RWPE2 (cell line): ENCODE measurements around the gene FAM53B.
"Not testable (repeated sequence)": the region's sequence is repeated elsewhere in the genome, so short reads cannot be mapped to it uniquely, and the experiment has no call there.

ENCODE experiments used
- ATAC-seq: fragments of 200-7000 bp; cut with Tn5 transposase; 3 replicates; pipeline ENCODE4 v1.9.1; 2021; ENCODE audit warnings: low read depth
- DNase-seq: peaks from one replicate; pipeline ENCODE4 v3.0.0-alpha.2; 2020; ENCODE audit warnings: low spot score
- H3K27ac ChIP-seq: fragments of 450-650 bp; 2 replicates; pipeline ENCODE4 v1.5.1; 2017; ENCODE audit warnings: mild to moderate bottlenecking; ENCODE audit not compliant: poor library complexity, severe bottlenecking
- H3K27me3 ChIP-seq: fragments of 250-450 bp; sonication (Bioruptor Pico); 2 replicates; pipeline ENCODE4 v1.5.1; 2021; ENCODE audit warnings: mild to moderate bottlenecking, moderate library complexity; ENCODE audit not compliant: insufficient read depth, poor library complexity, severe bottlenecking
- H3K36me3 ChIP-seq: fragments of 250-450 bp; sonication (Bioruptor Pico); 2 replicates; pipeline ENCODE4 v1.5.1; 2020; ENCODE audit warnings: low read depth, mild to moderate bottlenecking, moderate library complexity
- H3K4me1 ChIP-seq: fragments of 250-450 bp; sonication (Bioruptor Pico); 2 replicates; pipeline ENCODE4 v1.5.1; 2021; ENCODE audit warnings: mild to moderate bottlenecking, moderate library complexity; ENCODE audit not compliant: insufficient read depth, poor library complexity, severe bottlenecking
- H3K4me3 ChIP-seq: fragments of 250-450 bp; sonication (Bioruptor Pico); 2 replicates; pipeline ENCODE4 v1.5.1; 2021; ENCODE audit warnings: mild to moderate bottlenecking, moderate library complexity; ENCODE audit not compliant: severe bottlenecking
- H3K9me3 ChIP-seq: fragments of 250-450 bp; sonication (Bioruptor Pico); 2 replicates; pipeline ENCODE4 v1.5.1; 2021; ENCODE audit warnings: mild to moderate bottlenecking, moderate library complexity; ENCODE audit not compliant: severe bottlenecking
- TF ChIP-seq, protein P1 (sequence below): fragments of 450-650 bp; IDR thresholded peaks from one replicate; pipeline ENCODE4 v1.5.1; 2017; ENCODE audit warnings: mild to moderate bottlenecking, moderate library complexity; ENCODE audit not compliant: poor library complexity, severe bottlenecking

FAM53B gene

DNA sequence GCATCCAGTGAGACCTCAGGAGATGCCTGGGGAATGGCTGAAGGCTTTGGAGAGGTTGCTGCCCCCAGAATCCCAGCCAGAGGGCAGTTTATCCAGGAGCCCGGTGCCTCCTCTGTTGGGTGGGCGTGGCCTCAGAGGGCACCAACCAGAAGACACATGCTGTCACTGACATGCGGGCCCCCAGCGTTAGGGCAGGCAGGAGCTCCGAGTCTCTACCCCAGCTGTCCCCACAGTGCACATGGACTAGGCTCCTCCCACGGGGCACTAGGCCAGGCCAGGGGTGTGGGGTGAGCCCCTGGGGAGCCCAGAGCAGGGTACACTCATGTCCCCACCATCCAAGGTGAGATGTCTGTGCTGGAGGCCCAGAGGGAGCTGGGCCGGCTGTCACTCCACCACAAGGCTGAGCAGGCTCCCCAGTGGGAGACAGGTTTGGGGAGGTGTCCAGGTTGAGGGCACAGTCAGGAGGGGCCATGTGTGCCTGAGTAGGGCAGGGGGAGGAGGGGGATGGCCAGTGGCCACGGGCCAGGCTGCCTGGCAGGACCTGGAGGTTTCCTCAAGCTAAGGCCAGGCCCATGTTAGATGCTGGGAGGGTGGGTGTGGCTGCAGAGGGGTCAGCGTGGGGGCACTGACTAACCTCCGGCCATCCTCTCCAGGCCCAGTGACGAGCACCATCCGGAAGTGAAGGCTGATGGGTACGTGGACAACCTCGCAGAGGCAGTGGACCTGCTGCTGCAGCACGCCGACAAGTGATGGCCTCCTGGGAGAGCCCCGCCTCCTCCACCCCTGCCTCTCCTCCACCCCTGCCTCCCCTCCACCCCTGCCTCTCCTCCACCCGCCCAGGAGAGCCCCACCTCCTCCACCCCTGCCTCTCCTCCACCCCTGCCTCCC lies 131.3 kb downstream of the FAM53B start:
- ATAC-seq = peak; percentile 15; the same call in 1 of the 3 replicates
- H3K4me3 ChIP-seq = no peak overlapping the region
- no peaks in the 10 kb centered on the region for H3K4me1 ChIP-seq
- H3K36me3 ChIP-seq = no peaks in the 10 kb centered on the region
- TF ChIP-seq, protein P1, sequence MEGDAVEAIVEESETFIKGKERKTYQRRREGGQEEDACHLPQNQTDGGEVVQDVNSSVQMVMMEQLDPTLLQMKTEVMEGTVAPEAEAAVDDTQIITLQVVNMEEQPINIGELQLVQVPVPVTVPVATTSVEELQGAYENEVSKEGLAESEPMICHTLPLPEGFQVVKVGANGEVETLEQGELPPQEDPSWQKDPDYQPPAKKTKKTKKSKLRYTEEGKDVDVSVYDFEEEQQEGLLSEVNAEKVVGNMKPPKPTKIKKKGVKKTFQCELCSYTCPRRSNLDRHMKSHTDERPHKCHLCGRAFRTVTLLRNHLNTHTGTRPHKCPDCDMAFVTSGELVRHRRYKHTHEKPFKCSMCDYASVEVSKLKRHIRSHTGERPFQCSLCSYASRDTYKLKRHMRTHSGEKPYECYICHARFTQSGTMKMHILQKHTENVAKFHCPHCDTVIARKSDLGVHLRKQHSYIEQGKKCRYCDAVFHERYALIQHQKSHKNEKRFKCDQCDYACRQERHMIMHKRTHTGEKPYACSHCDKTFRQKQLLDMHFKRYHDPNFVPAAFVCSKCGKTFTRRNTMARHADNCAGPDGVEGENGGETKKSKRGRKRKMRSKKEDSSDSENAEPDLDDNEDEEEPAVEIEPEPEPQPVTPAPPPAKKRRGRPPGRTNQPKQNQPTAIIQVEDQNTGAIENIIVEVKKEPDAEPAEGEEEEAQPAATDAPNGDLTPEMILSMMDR = no peak
- H3K9me3 ChIP-seq = no peaks in the 10 kb centered on the region
- no peak overlapping the region for H3K27ac ChIP-seq
- H3K27me3 ChIP-seq = no peaks in the 10 kb centered on the region
- DNase-seq = no peak

DNA sequence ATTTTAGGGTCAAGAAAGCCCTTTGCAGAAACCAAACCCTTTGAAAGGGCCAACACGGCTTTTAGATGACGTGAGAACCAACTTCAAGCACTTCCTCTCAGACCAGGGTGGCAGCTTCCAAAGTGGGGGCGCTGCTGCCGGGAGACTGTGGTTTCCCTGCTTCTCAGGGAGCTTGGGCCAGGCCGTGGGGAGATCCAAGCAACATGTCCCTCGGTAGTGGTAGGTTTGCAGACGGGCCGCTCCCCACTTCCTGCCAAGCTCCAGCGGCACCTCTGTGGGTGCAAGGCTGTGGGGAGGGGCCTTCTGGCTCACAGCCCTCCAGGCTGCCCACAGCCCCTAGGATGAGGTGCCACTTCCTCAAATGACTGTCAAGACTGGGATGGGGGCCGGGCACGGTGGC lies 132.4 kb downstream of the FAM53B start:
- no peak for ATAC-seq
- Histone ChIP-seq H3K27ac (no peak overlapping the region), H3K9me3 (no peaks in the 10 kb centered on the region), H3K36me3 (no peaks in the 10 kb centered on the region), H3K4me1 (no peaks in the 10 kb centered on the region), H3K4me3 (no peak overlapping the region), H3K27me3 (no peaks in the 10 kb centered on the region)
- TF ChIP-seq, protein P1 = no peak
- DNase-seq = no peak

DNA sequence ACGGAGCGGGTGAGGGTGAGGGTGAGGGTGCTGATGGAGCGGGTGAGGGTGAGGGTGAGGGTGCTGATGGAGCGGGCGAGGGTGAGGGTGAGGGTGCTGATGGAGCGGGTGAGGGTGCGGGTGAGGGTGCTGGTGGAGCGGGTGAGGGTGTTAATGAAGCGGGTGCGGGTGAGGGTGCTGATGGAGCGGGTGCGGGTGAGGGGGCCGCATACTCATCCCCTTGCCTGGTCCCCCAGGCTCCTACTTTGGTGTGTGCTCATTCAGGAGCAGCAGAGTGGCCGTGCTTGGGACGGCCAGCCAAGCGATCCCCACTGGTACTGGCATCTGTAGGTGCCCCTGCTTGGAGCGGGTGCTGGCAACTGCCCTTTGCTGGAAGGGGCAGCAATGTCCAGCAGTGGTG lies 133.3 kb downstream of the FAM53B start:
- not testable (repeated sequence) for H3K36me3 ChIP-seq, H3K4me3 ChIP-seq, H3K27me3 ChIP-seq, H3K9me3 ChIP-seq, H3K4me1 ChIP-seq, DNase-seq, H3K27ac ChIP-seq, ATAC-seq

DNA sequence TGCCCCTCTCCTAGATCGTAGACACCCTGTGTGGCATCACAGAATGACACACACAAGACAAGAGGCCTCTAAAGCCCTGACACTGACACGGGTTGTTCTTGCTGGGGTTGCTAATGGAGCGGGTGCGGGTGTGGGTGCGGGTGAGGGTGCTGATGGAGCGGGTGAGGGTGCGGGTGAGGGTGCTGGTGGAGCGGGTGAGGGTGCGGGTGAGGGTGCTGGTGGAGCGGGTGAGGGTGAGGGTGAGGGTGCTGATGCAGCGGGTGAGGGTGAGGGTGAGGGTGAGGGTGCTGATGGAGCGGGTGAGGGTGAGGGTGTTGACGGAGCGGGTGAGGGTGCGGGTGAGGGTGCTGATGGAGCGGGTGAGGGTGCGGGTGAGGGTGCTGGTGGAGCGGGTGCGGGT lies 134.0 kb downstream of the FAM53B start:
- H3K4me1 ChIP-seq, H3K27ac ChIP-seq, ATAC-seq, H3K36me3 ChIP-seq, DNase-seq, H3K27me3 ChIP-seq, H3K9me3 ChIP-seq, H3K4me3 ChIP-seq: not testable (repeated sequence)

DNA sequence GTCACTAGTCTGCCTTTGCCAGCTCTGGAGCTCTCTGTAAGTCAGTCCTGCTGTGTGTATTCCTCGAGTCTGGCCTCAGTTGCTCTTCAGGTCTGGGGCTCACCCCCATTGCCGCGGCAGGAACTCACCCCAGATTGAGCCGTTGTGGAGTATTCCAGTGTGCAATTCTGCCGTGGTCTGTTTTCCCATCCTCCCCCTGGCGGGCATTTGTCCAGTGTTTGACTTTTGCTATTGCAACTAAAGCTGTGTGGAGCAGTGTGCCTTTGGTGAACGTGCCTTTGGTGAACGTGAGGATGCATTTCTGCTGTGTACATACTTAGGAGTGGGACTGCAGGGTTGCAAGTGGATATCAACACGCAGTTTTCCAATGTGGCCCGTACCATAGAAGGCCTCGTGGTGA lies 134.5 kb downstream of the FAM53B start:
- no peaks in the 10 kb centered on the region for H3K36me3 ChIP-seq
- no peak overlapping the region for H3K4me3 ChIP-seq
- no peak overlapping the region for H3K27ac ChIP-seq
- no peak for DNase-seq
- TF ChIP-seq, protein P1 = no peak
- no peaks in the 10 kb centered on the region for H3K4me1 ChIP-seq
- no peaks in the 10 kb centered on the region for H3K9me3 ChIP-seq
- no peak for ATAC-seq
- no peaks in the 10 kb centered on the region for H3K27me3 ChIP-seq
